Activated CD8-positive, alpha-beta T cell treated with anti-CD3 and anti-CD28 coated beads for 36 hours (primary cell): Measurements from ENCODE around the gene CYREN. TPM values are rescaled to one million over a fixed set of nuclear protein-coding genes. Genes with fewer than 3 reads are reported as not detected.

Source experiments
- ATAC-seq: fragments of 200-7000 bp; cut with Tn5 transposase; one replicate; pipeline ENCODE4 v1.10.0; 2021; ENCODE audit warnings: mild to moderate bottlenecking, moderate library complexity
- CTCF ChIA-PET: fragments of 350-600 bp; sonication (Branson Sonifier 250); formaldehyde crosslinking; loops from one replicate; lab custom pipeline; 2021; ENCODE audit warnings: antibody characterized with exemption; lab: Charles Lee
- POLR2A ChIA-PET: fragments of 350-600 bp; sonication (Branson Sonifier 250); formaldehyde crosslinking; loops from one replicate; lab custom pipeline; 2021; ENCODE audit warnings: antibody characterized with exemption; lab: Charles Lee
- DNase-seq: peaks from one replicate; pipeline ENCODE4 v3.0.0-alpha.2; 2020
- H3K27ac Mint-ChIP-seq: one replicate; pipeline ENCODE4 v1.8.0; 2021; ENCODE audit warnings: mild to moderate bottlenecking, mixed read lengths
- H3K27me3 Mint-ChIP-seq: one replicate; pipeline ENCODE4 v1.8.0; 2021; ENCODE audit warnings: mixed read lengths
- H3K36me3 Mint-ChIP-seq: one replicate; pipeline ENCODE4 v1.8.0; 2021; ENCODE audit warnings: low read depth, mixed read lengths
- H3K4me1 Mint-ChIP-seq: one replicate; pipeline ENCODE4 v1.8.0; 2021; ENCODE audit warnings: low read depth, mixed read lengths
- H3K4me3 Mint-ChIP-seq: one replicate; pipeline ENCODE4 v1.8.0; 2021; ENCODE audit warnings: mild to moderate bottlenecking, moderate library complexity, mixed read lengths
- H3K9me3 Mint-ChIP-seq: one replicate; pipeline ENCODE4 v1.8.0; 2021; ENCODE audit warnings: mixed read lengths
- CTCF ChIP-seq: fragments of 200-600 bp; IDR thresholded peaks from one replicate; pipeline ENCODE4 v1.8.0; 2022; ENCODE audit warnings: antibody characterized with exemption, mild to moderate bottlenecking
- intact Hi-C: fragments of 100-400 bp; cut with micrococcal nuclease; formaldehyde crosslinking; loops from one replicate; pipeline ENCODE4 v1.10.0; 2022
- total RNA-seq, 2 experiments: library from RNA; stranded (reverse); gene quantifications; one replicate each; pipeline ENCODE4 v1.2.3, GENCODE V29; 2021

The CYREN gene
- total RNA-seq, 2 experiments from 2014 or later, result 32.5 to 35.4 TPM

GRCh38 chr7:135199439-135199838 is 28.9 kb upstream of the CYREN start:
- no peaks in the 10 kb centered on the region for H3K9me3 Mint-ChIP-seq
- no peak for TF ChIP-seq CTCF
- CTCF ChIA-PET, result no interaction called here
- H3K36me3 Mint-ChIP-seq, result peaks cover 50% of the 10 kb centered on the region
- intact Hi-C loops, result no loop called here
- H3K27me3 Mint-ChIP-seq, result no peaks in the 10 kb centered on the region
- DNase-seq (no peak), ATAC-seq (no peak)
- POLR2A ChIA-PET, result no interaction called here
- peaks cover 38% of the 10 kb centered on the region for H3K4me1 Mint-ChIP-seq
- no peak overlapping the region for H3K4me3 Mint-ChIP-seq
- no peak overlapping the region for H3K27ac Mint-ChIP-seq

DNA sequence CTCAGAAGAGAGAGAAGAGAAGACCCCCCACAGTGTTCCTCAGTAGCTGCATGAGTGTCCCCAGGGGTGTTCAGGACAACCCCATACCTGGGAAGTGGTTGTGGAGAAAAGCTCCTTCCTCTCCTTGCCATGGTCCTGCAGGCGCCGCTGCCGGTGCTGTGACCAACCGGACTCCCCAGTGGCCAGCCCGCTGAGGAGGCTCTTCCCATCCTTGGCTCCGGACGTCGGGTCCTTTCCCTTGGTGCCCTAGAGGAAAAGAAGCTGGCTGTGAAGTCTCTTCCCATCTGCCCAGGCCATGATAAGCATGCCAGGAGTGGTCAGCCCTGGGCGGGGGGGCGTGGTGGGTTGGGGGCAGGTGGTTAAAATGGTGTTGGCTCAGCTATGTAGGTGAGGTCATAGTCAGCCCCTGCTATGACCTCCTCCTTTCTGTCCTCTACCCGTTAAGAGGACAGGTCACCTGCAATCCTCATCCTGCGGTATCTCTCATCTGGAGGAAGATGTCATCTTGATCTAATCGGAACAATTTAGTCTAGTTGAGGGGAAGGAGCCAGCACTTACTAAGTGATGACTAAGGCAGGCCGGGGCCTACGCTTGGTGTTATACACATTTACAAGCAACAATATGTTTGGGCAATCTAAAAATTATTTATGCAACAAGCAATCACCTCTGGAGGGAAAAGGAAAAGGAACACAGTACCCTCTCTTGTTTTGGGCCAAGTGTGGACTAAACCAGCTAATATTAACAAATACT is 27.6 kb upstream of the CYREN start:
- H3K36me3 Mint-ChIP-seq, result peaks cover 53% of the 10 kb centered on the region
- no peaks in the 10 kb centered on the region for H3K9me3 Mint-ChIP-seq
- H3K4me3 Mint-ChIP-seq, result no peak overlapping the region
- no peak for ATAC-seq
- no peak overlapping the region for H3K27ac Mint-ChIP-seq
- no peak for DNase-seq
- ChIA-PET POLR2A (interaction anchor here (1.8 kb wide), 1 partner anchor 10 kb away, joined by 4 read pairs; no protein-coding TSS in a partner anchor), CTCF (interaction anchor here (1.0 to 1.5 kb wide), 3 partner anchors 13 to 77 kb away, joined by 3 read pairs; no protein-coding TSS in a partner anchor)
- H3K4me1 Mint-ChIP-seq, result peaks cover 26% of the 10 kb centered on the region
- TF ChIP-seq CTCF, result no peak
- intact Hi-C loops, result no loop called here
- H3K27me3 Mint-ChIP-seq, result no peaks in the 10 kb centered on the region

- intact Hi-C loops, result no loop called here
- H3K9me3 Mint-ChIP-seq, result no peaks in the 10 kb centered on the region
- TF ChIP-seq CTCF, result no peak
- no peak for DNase-seq
- H3K27ac Mint-ChIP-seq, result no peak overlapping the region
- H3K4me1 Mint-ChIP-seq, result peaks cover 19% of the 10 kb centered on the region
- peaks cover 53% of the 10 kb centered on the region for H3K36me3 Mint-ChIP-seq
- ATAC-seq, result no peak
- CTCF ChIA-PET, result no interaction called here
- H3K4me3 Mint-ChIP-seq, result no peak overlapping the region
- no peaks in the 10 kb centered on the region for H3K27me3 Mint-ChIP-seq
- POLR2A ChIA-PET, result interaction anchor here (1.8 kb wide), 1 partner anchor 10 kb away, joined by 4 read pairs; no protein-coding TSS in a partner anchor
Observed at GRCh38 chr7:135197343-135197742, 26.8 kb upstream of the CYREN start.

DNA sequence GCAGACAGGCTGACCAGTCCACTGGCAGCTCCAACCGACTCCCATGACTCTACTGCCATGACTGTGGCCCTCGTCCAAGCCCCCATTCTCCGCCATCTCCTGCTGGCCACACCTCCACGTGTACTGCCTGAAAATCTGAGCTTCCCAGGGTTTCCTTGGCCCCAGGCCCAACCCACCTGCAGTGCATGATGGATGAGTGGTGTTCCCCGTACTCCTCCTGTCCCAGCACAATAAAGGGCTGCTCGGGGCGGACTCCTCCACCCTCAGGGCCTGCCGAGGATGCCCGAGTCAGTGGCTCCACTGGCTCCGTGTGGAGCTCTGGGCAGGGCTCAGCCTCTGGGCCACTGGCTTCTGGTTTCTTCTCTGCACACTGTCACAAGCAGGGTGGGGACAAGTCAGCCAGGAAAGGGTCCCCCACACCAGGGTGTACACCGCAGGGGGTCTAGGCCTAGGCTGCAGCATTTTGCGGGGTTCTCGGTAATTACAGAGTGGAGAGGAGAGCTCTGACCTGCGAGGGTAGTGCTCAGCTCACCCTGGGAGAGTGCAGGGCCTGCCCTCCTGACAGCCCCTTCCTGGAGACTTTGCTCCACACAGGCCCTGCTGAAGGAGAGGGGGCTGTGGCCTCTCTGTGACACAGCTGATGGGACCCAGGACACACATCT is 25.6 kb upstream of the CYREN start:
- no peak overlapping the region for H3K4me3 Mint-ChIP-seq
- no peaks in the 10 kb centered on the region for H3K9me3 Mint-ChIP-seq
- peaks cover 47% of the 10 kb centered on the region for H3K36me3 Mint-ChIP-seq
- no peak for DNase-seq
- intact Hi-C loops, result no loop called here
- no peak overlapping the region for H3K27ac Mint-ChIP-seq
- no peak for TF ChIP-seq CTCF
- peaks cover 12% of the 10 kb centered on the region for H3K4me1 Mint-ChIP-seq
- H3K27me3 Mint-ChIP-seq, result no peaks in the 10 kb centered on the region
- ChIA-PET CTCF (no interaction called here), POLR2A (interaction anchor here (1.0 to 2.0 kb wide), 3 partner anchors 8 to 25 kb away, joined by 3 to 7 read pairs (median 4); no protein-coding TSS in a partner anchor)
- no peak for ATAC-seq

GRCh38 chr7:135195156-135195555 is 24.6 kb upstream of the CYREN start:
- ChIA-PET POLR2A (interaction anchor here (1.1 to 2.0 kb wide), 2 partner anchors 9 kb away, joined by 3 to 7 read pairs; no protein-coding TSS in a partner anchor), CTCF (no interaction called here)
- Mint-ChIP-seq H3K27me3 (no peaks in the 10 kb centered on the region), H3K4me1 (peaks cover 12% of the 10 kb centered on the region), H3K36me3 (peaks cover 45% of the 10 kb centered on the region), H3K9me3 (no peaks in the 10 kb centered on the region), H3K4me3 (no peak overlapping the region), H3K27ac (no peak overlapping the region)
- no peak for TF ChIP-seq CTCF
- DNase-seq (no peak), ATAC-seq (no peak)
- intact Hi-C loops, result no loop called here
